Tibial artery (tissue), 4 donors: ENCODE data around the gene GSS.

Source experiments
- DNase-seq, 2 donors: peaks; one replicate each; pipeline ENCODE4 v3.0.0-alpha.2; 2019
- H3K27ac ChIP-seq, 2 donors: fragments of 200-600 bp; sonication (generic) in 1 of 2; 1 replicate in 1 of 2; 2 replicates in 1 of 2; pipeline ENCODE4 v1.5.1; 2018 to 2019; ENCODE audit warnings: mild to moderate bottlenecking in 1 of 2
- H3K27me3 ChIP-seq, 2 donors: fragments of 200-600 bp; sonication (generic) in 1 of 2; one replicate each; pipeline versions ENCODE4 v1.5.1 to v1.6.0; 2016 to 2019
- H3K36me3 ChIP-seq, 3 donors: fragments of 200-600 bp; sonication (generic) in 2 of 3; one replicate each; pipeline ENCODE4 v1.5.1; 2016 to 2019; ENCODE audit warnings: mild to moderate bottlenecking in 2 of 3
- H3K4me1 ChIP-seq, 4 donors: fragments of 200-600 bp; sonication (generic) in 2 of 4; 1 replicate in 3 of 4; 2 replicates in 1 of 4; pipeline ENCODE4 v1.5.1; 2016 to 2019
- H3K4me3 ChIP-seq, 2 donors: fragments of 200-600 bp; sonication (generic) in 1 of 2; 1 replicate in 1 of 2; 2 replicates in 1 of 2; pipeline ENCODE4 v1.5.1; 2018 to 2019; ENCODE audit warnings: mild to moderate bottlenecking in 2 of 2
- H3K9me3 ChIP-seq, 3 donors: fragments of 200-600 bp; sonication (generic) in 1 of 3; one replicate each; pipeline ENCODE4 v1.5.1; 2016 to 2019
- intact Hi-C: fragments of 100-400 bp; cut with DNase I; formaldehyde crosslinking; loops from one replicate; pipeline ENCODE4 v1.15.0; 2023; ENCODE audit warnings: low total_unique reads
- TF ChIP-seq, protein P1 (sequence below), 2 experiments: fragments of 200-600 bp in 1 of 2; fragments of 450-650 bp in 1 of 2; IDR thresholded peaks; one replicate each; pipeline ENCODE4 v1.5.1; 2017 to 2019; ENCODE audit warnings: antibody characterized with exemption in 2 of 2, mild to moderate bottlenecking in 1 of 2, moderate library complexity in 1 of 2

The GSS gene

DNA sequence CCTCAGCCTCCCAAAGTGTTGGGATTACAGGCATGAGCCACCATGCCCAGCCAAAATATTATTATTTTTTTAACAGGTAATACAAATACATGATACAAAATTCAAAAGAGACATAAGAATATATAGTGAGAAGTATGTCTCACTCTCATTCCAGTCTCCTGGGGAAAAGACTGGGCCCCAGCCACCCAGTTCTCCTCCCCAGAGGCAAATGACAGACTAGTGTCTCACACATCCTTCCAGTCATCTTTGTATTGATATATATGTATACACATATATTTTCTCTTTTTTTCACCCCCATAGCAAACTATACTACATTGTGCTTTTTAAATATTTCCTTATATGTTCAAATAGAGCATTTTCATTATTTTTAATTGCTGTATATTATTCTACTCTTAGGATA is 8.3 kb downstream of the GSS start:
- H3K36me3 ChIP-seq = peaks cover 4 to 30% (median 26%) of the 10 kb centered on the region in 3 donors
- H3K27me3 ChIP-seq = no peaks in the 10 kb centered on the region
- intact Hi-C loops = no loop called here
- no peak overlapping the region for H3K4me3 ChIP-seq
- no peaks in the 10 kb centered on the region for H3K9me3 ChIP-seq
- no peak for DNase-seq
- no peaks in the 10 kb centered on the region for H3K4me1 ChIP-seq
- H3K27ac ChIP-seq = no peak overlapping the region
- TF ChIP-seq, protein P1, sequence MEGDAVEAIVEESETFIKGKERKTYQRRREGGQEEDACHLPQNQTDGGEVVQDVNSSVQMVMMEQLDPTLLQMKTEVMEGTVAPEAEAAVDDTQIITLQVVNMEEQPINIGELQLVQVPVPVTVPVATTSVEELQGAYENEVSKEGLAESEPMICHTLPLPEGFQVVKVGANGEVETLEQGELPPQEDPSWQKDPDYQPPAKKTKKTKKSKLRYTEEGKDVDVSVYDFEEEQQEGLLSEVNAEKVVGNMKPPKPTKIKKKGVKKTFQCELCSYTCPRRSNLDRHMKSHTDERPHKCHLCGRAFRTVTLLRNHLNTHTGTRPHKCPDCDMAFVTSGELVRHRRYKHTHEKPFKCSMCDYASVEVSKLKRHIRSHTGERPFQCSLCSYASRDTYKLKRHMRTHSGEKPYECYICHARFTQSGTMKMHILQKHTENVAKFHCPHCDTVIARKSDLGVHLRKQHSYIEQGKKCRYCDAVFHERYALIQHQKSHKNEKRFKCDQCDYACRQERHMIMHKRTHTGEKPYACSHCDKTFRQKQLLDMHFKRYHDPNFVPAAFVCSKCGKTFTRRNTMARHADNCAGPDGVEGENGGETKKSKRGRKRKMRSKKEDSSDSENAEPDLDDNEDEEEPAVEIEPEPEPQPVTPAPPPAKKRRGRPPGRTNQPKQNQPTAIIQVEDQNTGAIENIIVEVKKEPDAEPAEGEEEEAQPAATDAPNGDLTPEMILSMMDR (IDR thresholded peaks at IDR 0.05) = no peak

DNA sequence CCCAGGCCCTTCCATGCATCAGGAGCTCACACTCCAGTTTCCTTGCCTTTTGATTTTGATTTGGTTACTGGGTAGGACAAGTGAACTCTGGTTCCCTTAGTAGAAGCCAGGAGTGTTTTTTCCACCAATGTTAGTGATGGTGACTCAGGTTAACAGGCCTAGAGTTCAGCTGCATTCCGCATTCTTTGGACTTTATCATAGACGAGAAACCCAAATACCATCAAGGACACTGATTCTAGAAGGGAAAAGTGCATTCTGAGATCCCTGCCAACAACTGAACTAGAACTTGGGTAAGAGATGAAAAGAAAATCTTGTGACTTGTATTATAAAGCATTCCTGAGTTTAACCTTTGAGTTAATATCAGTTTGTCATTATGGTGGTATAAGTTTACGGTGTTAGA is 8.9 kb downstream of the GSS start:
- Histone ChIP-seq H3K27ac (no peak overlapping the region), H3K4me3 (no peak overlapping the region), H3K4me1 (no peaks in the 10 kb centered on the region), H3K27me3 (no peaks in the 10 kb centered on the region), H3K36me3 (peaks cover 8 to 37% (median 33%) of the 10 kb centered on the region in 3 donors), H3K9me3 (no peaks in the 10 kb centered on the region)
- TF ChIP-seq, protein P1 (IDR thresholded peaks at IDR 0.05) = no peak
- DNase-seq = no peak
- intact Hi-C loops = no loop called here

DNA sequence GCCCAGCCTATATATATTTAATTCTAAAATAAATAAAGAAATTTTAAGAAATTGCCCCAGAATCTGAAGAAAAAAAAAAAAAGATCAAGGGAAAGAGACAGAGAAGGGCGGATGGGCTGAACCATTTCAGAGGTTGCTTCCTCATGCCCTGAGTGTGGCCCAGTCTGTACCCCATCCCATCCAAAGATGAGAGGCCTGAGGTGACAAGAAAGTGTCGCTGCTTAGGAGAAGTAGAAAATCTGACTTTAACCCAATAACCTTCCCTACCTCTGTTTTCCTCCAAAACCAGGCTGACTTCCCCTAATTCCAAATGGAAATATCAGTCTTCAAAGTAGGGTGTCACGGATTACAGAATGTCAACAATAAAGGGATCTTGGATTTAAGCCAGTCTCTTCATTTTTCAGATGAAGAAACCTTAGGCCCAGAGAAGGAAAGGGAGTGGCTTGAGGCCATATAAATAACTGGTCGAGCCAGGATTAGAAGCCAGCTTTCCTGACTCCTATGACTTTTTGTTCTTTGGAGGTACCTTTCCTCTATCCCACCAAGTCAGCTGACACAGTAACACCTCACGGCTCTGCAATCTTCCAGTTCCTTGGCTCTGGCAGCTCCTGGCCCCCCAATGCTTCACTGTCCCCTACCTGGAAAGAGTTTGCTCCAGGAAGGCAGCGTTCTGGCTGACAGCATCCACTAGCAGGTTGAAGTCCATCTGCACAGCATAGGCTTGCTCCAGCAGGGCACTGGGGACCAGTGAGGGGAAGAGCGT is 10.1 kb downstream of the GSS start:
- Histone ChIP-seq H3K27me3 (no peaks in the 10 kb centered on the region), H3K4me3 (no peak overlapping the region), H3K9me3 (no peaks in the 10 kb centered on the region), H3K27ac (no peak overlapping the region), H3K36me3 (peaks cover 8 to 45% (median 27%) of the 10 kb centered on the region in 3 donors), H3K4me1 (no peaks in the 10 kb centered on the region)
- TF ChIP-seq, protein P1 (IDR thresholded peaks at IDR 0.05) = no peak
- no peak for DNase-seq
- intact Hi-C loops = no loop called here

DNA sequence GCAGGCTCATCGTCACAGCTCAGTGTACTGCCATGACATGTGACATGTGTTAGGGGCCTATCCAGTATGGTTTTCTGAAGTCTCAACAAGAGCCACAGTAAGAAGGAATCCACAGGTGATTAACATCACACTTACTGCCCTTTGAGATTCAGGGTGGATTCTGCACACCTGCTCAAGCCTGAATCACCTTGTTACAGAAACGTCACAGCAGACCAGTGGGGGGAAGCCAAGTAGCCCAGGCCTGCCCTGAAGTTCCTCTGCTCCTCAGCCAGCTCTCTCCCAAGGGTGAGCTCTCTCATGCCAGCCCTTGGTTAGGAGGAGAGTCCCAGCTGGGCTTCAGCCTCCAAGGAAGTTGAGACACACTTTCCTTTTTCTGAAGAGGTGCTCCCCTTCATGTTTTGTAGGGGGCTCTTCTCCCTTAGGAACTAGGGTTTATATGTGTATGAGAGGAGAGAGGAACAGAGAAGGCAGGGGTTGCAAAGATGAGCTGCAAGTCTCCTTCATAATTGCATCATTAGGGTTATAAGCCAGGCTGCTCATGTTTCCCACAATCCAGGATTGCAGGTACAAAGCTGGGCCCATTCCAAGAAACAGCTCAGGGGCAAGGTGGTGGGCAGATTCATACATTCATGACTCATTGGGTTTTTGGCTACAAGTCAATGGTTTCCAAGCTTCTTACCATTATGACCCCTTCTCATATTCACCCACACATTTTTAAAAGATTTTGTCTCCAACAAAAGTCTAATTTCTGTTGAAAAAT is 11.6 kb downstream of the GSS start:
- DNase-seq = no peak
- TF ChIP-seq, protein P1 (IDR thresholded peaks at IDR 0.05) = no peak
- Histone ChIP-seq H3K4me1 (no peaks in the 10 kb centered on the region), H3K27me3 (no peaks in the 10 kb centered on the region), H3K36me3 (peaks cover 8 to 53% (median 27%) of the 10 kb centered on the region in 3 donors), H3K9me3 (no peaks in the 10 kb centered on the region), H3K27ac (no peak overlapping the region), H3K4me3 (no peak overlapping the region)
- intact Hi-C loops = no loop called here

DNA sequence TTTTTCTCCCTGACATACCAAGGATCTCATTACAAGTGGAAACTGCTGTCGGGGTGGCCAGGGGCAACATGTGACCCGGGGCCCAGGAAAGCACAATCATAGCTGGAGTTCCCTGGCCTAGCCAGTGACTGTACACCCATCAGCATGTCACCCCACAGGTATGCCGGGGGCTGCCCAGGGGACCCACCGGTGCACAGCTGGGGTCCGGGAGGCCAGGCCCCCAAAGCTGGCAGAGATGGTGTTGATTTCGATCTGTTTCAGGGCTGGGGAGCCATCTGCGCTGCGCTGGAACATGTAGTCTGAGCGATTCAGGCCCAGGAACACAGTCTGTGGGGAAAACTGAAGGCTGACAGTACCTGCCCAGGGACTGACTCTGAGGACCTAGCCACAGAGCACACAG is 13.3 kb downstream of the GSS start:
- Histone ChIP-seq H3K36me3 (peaks cover 8 to 65% (median 32%) of the 10 kb centered on the region in 3 donors), H3K27ac (no peak overlapping the region)
- intact Hi-C loops = no loop called here

More for the DNA sequence above, 13.3 kb downstream of the GSS start:
- no peak overlapping the region for H3K4me3 ChIP-seq
- TF ChIP-seq, protein P1 (IDR thresholded peaks at IDR 0.05) = no peak
- no peaks in the 10 kb centered on the region for H3K9me3 ChIP-seq
- no peaks in the 10 kb centered on the region for H3K27me3 ChIP-seq
- no peak for DNase-seq
- H3K4me1 ChIP-seq = peaks cover 0 to 5% (median 0%) of the 10 kb centered on the region in 4 donors
